GM18909 (cell line): Measurements from ENCODE around the gene PCDHA9.
"Not testable (repeated sequence)": the region's sequence is repeated elsewhere in the genome, so short reads cannot be mapped to it uniquely, and the experiment has no call there.

Experiments
- ATAC-seq: cut with Tn5 transposase; IDR thresholded peaks from one replicate; pipeline ENCODE4 v1.9.1; 2021; ENCODE audit warnings: mild to moderate bottlenecking; ENCODE audit not compliant: unreplicated experiment, poor library complexity

The PCDHA9 gene

GRCh38 chr5:140834439-140835008 is 13.7 kb upstream of the PCDHA9 start:
- not testable (repeated sequence) for ATAC-seq

GRCh38 chr5:140835622-140836510 is 12.3 kb upstream of the PCDHA9 start:
- ATAC-seq, result no peak

GRCh38 chr5:140840978-140841962 is 6.9 kb upstream of the PCDHA9 start, which contains the start of gene PCDHA8:
Gene PCDHA8, plus strand, starts transcription at chr5:140841187. Its CDS starts 135 bp downstream, at chr5:140841322.
- no peak for ATAC-seq

GRCh38 chr5:140842798-140843733 is 5.1 kb upstream of the PCDHA9 start:
- no peak for ATAC-seq

- ATAC-seq, result not testable (repeated sequence)
Measured at GRCh38 chr5:140849831-140850634, 1.9 kb downstream of the PCDHA9 start.

GRCh38 chr5:140855772-140856674 is 7.8 kb downstream of the PCDHA9 start, which contains the start of gene PCDHA10:
Gene PCDHA10, plus strand, starts transcription at chr5:140855897. Its CDS starts 152 bp downstream, at chr5:140856049.
- no peak for ATAC-seq

- ATAC-seq, result no peak
Measured at GRCh38 chr5:140857177-140857986, 9.2 kb downstream of the PCDHA9 start.

GRCh38 chr5:140857987-140858240 is 9.7 kb downstream of the PCDHA9 start:
- no peak for ATAC-seq

- no peak for ATAC-seq
Measured at GRCh38 chr5:140862441-140863295, 14.5 kb downstream of the PCDHA9 start.

GRCh38 chr5:140868721-140869554 is 20.8 kb downstream of the PCDHA9 start, which contains the start of gene PCDHA11:
Gene PCDHA11, plus strand, starts transcription at chr5:140868957. Its CDS starts 147 bp downstream, at chr5:140869104.
- ATAC-seq, result no peak

GRCh38 chr5:140869555-140869886 is 21.3 kb downstream of the PCDHA9 start:
- no peak for ATAC-seq

- ATAC-seq, result no peak
Measured at GRCh38 chr5:140870221-140871201, 22.3 kb downstream of the PCDHA9 start.

GRCh38 chr5:140875085-140876065 is 27.2 kb downstream of the PCDHA9 start, which contains the start of gene PCDHA12:
Gene PCDHA12, plus strand, starts transcription at chr5:140875308. Its CDS starts 165 bp downstream, at chr5:140875473.
- ATAC-seq, result no peak
